T-helper 1 cell treated with Interleukin-12 subunit alpha and Interleukin-12 subunit beta and Interleukin-4 antibody, amounts not matched to agents 30 ng/mL and 1 ng/mL, for 36 hours (primary cell): ENCODE results near the gene ANKHD1. TPM values are rescaled to one million over a fixed set of nuclear protein-coding genes. Genes with fewer than 3 reads are reported as not detected.

Experiments used
- intact Hi-C: fragments of 100-400 bp; cut with micrococcal nuclease; formaldehyde crosslinking; loops from one replicate; pipeline ENCODE4 v1.15.1; 2024
- total RNA-seq: library from RNA; stranded (reverse); gene quantifications from 2 replicates; pipeline ENCODE4 v1.2.3, GENCODE V29; 2022

ANKHD1 gene
- total RNA-seq, 1 donor from 2014 or later, result 165 TPM

DNA sequence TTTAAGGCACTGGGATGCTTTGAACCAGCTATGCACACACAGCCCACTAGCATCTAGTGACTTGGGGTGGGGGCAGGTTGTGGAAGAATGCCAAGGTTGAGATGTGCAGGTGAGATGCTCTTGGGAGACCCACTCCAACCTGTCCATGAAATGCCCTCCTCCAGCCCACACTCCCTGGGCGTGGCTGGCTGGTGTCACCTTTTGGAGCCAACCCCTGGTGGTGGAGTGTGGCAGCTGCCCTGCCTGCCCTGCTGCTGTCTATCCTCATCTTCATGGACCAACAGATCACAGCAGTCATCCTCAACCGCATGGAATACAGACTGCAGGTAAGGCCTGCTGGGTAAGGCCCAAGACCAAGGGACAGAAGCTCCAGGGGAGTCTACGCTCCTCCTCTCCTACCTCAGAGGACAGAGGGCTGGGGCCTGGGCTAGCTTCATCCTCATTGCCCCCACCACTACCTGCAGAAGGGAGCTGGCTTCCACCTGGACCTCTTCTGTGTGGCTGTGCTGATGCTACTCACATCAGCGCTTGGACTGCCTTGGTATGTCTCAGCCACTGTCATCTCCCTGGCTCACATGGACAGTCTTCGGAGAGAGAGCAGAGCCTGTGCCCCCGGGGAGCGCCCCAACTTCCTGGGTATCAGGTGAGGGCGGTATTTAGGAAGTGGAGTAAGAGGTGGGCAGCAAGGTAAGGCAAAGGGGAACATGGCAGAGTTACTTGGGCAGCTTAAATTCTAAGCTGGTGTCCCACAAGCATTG is 34.2 kb upstream of the ANKHD1 start:
- intact Hi-C loops, result no loop called here

- intact Hi-C loops, result loop anchor here (2.0 to 10.0 kb wide), 2 partner anchors 175 to 673 kb away; partner anchors contain the start of gene EIF4EBP3
Measured at GRCh38 chr5:140371356-140372151, 30.1 kb upstream of the ANKHD1 start.

GRCh38 chr5:140372971-140373487 is 28.6 kb upstream of the ANKHD1 start:
- intact Hi-C loops, result loop anchor here (1.0 to 10.0 kb wide), 6 partner anchors 10 to 672 kb away; partner anchors contain the start of genes ANKHD1 and EIF4EBP3

DNA sequence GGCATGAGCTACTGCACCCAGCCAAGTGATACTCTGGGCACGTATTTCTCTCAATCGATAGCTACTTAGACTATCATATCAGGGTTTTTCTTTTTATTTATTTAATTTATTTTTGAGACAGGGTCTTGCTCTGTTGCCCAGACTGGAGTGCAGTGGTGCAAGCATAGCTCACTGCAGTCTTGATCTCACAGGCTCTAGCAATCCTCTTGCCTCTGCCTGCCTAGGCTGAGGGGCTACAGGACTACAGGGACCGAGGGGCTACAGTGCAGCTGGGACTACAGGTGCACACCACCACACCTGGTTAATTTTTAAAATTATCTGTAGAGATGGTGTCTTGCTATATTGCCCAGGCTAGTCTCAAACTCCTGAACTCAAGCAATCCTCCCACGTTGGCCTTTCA is 20.3 kb upstream of the ANKHD1 start:
- intact Hi-C loops, result no loop called here

DNA sequence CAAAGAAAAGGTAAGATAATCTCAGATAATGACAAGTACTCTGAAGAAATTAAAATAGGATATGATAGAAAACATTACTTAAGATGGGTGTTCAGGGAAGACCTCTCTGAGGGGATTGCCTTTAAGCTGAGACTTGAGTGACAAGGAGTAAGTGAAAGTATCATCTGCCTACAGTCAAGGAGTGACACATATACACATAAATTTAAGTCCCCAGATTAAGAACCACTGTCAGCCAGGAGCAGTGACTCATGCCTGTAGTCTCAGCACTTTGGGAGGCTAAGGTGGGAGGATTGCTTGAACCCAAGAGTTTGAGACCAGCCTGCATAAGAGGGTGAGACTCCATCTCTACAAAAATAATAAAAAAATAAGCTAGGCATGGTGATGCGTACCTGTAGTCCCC is 19.7 kb upstream of the ANKHD1 start:
- intact Hi-C loops, result no loop called here

GRCh38 chr5:140382866-140383265 is 18.8 kb upstream of the ANKHD1 start:
- intact Hi-C loops, result no loop called here

DNA sequence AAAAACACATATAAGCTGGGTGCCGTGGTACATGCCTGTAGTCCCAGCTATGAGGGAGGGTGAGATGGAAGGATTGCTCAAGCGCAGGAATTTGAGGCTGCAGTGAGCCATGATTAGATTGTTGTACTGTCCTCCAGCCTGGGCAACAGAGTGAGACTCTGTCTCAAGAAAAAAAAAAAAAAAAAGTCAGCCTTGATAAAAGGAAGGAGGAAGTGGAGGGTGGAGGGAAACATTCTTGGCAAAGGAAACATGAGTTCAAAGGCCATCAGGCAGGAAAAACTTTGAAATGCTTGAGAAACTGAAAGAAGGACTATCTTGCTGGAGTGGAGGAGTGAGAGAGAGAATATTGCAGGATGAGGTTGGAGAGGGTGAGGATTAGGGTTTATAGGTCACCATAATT is 18.3 kb upstream of the ANKHD1 start:
- intact Hi-C loops, result no loop called here

- intact Hi-C loops, result no loop called here
Measured at GRCh38 chr5:140388052-140388451, 13.6 kb upstream of the ANKHD1 start.

- intact Hi-C loops, result no loop called here
Measured at GRCh38 chr5:140391312-140391711, 10.3 kb upstream of the ANKHD1 start.

- intact Hi-C loops, result no loop called here
Measured at GRCh38 chr5:140391732-140392131, 9.9 kb upstream of the ANKHD1 start.

DNA sequence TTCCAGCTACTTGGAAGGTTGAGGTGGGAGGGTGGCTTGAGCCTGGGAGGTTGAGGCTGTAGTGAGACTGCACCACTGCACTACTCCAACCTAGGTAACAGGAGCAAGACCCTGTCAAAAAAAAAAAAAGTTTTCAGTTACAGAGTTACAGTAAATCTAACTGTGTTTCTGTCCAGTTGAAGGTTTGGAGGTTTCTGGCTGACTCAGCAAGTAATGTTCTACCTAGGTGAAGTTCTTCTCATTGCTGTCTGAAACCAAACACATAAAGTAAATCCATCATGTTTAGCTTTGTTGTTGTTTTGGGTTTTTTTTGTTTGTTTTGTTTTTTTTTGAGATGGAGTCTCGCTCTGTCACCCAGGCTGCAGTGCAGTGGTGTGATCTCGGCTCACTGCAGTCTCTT is 7.9 kb upstream of the ANKHD1 start:
- intact Hi-C loops, result no loop called here

GRCh38 chr5:140398379-140398811 is 3.2 kb upstream of the ANKHD1 start:
- intact Hi-C loops, result no loop called here

DNA sequence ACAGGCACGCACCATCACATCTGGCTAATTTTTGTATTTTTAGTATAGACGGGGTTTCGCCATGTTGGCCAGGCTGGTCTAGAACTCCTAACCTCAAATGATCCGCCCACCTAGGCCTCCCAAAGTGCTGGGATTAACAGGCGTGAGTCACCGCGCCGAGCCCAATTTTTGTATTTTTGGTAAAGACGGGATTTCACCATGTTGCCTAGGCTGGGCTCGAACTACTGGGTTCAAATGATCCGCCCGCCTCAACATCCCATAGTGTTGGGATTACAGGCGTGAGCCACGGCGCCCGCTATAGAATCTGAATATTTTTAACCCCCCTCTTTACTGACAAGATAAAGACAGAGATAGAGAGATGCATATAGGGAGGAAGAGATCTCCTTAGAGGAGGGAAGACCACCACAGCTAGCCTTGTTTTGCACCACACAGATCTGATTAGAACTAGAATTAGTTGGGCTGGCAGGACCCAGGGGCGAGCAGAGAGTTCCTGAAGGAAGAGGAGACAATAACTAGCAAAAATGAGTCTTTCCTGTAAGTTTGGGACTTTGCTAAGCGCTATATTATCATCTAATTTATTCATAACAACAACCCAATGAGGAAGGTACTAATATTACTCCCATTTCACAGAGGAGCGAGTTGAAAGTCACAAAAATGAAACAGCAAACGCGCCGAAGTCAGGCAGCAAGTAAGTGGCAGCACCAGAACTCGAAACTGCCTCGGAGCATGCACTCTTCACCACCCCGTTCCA is 1.5 kb upstream of the ANKHD1 start:
- intact Hi-C loops, result loop anchor here (2.0 to 10.0 kb wide), 4 partner anchors 321 to 1237 kb away; partner anchors contain the start of genes DIAPH1, HDAC3, MATR3 and RELL2

- intact Hi-C loops, result loop anchor here (1.0 to 10.0 kb wide), 26 partner anchors 28 to 1936 kb away; partner anchors contain the start of genes APBB3, CYSTM1, DIAPH1 and DNAJC18
Measured at GRCh38 chr5:140400730-140401361, 787 bp upstream of the ANKHD1 start.

DNA sequence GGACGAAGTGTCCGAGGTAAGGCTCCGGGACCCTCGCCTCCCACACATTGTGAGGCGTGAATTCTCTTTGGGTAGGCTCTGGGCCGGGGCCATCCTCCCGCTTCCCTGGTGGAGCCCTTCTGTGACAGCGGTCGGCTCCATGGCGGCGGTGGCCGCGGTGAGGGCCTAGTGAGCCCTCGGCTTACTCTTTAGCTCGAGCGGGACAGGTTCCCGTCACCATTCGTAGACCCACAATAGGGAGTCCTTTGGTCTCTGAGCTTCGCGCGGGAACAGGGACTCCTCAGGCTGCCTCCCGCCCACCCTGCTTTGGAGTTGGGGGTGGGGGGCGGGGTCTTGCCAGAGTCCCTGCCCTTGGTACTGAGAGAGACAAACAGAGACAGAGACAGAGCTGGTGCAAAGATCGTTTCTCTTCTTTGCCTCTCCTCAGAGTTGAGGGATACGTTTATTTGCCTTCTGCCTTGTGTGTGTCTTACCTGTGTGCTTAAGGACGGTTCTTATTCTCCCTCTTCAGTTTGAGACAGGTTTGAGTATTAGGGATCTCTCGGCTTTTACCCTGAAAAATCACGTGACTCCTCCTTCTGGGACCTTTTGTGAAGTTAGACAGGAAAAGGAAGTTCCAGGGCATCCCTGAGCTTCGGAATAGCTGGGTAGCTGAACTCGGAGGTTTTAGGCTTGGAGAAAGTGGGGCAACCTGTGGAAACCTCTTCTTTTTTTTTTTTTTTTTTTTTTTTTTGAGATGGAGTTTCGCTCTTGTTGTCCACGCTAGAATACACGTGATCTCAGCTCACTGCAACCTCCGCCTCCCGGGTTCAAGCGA is 833 bp downstream of the ANKHD1 start:
- intact Hi-C loops, result loop anchor here (5.0 to 10.0 kb wide), 3 partner anchors 1108 to 1235 kb away; partner anchors contain the start of genes DIAPH1, HDAC3, MATR3 and RELL2

- intact Hi-C loops, result loop anchor here (5.0 to 10.0 kb wide), 3 partner anchors 1109 to 1234 kb away; partner anchors contain the start of genes DIAPH1, HDAC3, MATR3 and RELL2
Measured at GRCh38 chr5:140403613-140404012, 2.0 kb downstream of the ANKHD1 start.

DNA sequence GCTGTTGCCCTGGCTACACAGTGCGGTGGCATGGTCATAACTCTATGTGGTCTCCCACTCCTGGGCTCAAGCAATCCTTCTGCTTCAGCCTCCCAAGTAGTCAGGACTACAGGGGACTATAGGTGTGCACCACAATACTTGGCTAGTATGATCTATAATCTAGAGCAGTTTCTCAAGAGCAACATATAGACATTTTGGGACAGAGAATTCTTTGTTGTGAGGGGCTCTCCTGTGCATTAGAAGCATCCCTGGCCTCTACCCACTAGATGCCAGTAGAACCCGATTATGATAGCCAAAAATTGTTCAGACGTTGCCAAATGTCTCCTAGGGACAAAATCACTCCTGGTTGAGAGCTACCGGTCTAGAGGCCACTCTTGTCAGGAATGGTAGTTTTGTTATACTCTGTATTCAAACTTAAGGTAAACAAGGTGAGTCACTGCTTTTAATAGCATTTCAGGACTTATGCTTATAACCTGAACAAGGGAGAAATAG is 7.2 kb downstream of the ANKHD1 start:
- intact Hi-C loops, result loop anchor here (10.0 kb wide), 2 partner anchors 1114 to 1206 kb away; partner anchors contain the start of genes DIAPH1 and MATR3

DNA sequence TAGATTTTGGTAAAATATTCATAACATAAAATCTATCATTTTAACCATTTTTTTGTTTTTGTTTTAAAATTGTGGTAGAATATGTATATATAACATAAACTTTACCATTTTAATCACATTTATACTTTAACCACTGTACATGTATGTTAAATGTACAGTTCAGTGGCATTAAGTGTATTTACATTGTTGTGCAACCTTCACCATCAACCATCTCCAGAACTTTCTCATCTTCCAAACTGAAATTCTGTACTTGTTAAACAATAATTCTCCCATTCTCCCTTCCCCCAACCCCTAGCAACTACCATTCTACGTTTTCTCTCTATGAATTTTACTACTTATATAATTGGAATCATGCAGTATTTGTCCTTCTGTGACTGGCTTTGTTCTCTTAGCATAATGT is 11.6 kb downstream of the ANKHD1 start:
- intact Hi-C loops, result no loop called here

DNA sequence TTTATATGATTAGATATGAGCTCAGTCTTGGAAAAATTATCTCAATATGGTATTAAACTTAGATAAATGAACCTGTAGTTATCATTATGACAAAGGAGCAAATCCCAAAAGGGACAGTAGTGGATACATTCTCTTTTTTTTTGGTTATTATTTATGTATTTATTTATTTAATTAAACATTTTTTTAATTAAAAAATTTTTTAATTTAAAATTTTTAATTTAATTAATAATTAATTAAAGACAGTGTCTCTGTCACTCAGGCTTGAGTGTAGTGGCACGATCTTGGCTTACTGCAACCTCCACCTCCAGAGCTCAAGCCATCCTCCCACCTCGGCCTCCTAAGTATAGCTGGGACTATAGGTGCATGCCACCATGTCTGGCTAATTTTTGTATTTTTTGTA is 15.6 kb downstream of the ANKHD1 start:
- intact Hi-C loops, result no loop called here
